Ishikawa (cell line): ENCODE data around the gene DIP2C.

ENCODE experiments used
- CEBPB ChIP-seq: IDR thresholded peaks from 2 replicates; pipeline ENCODE4 v1.6.1; 2012
- CREB1 ChIP-seq: IDR thresholded peaks from 2 replicates; pipeline ENCODE4 v1.6.1; 2012; ENCODE audit warnings: low read depth
- EGR1 ChIP-seq: IDR thresholded peaks from 2 replicates; pipeline ENCODE4 v1.6.1; 2012
- EP300 ChIP-seq: IDR thresholded peaks from 2 replicates; pipeline ENCODE4 v1.6.1; 2012; ENCODE audit warnings: borderline replicate concordance
- FOXM1 ChIP-seq: IDR thresholded peaks from 2 replicates; pipeline ENCODE4 v1.6.1; 2012; ENCODE audit warnings: low read depth, borderline replicate concordance
- NFIC ChIP-seq: IDR thresholded peaks from 2 replicates; pipeline ENCODE4 v1.6.1; 2012
- RAD21 ChIP-seq: IDR thresholded peaks from 2 replicates; pipeline ENCODE4 v1.6.1; 2012; ENCODE audit warnings: low read depth
- TAF1 ChIP-seq: IDR thresholded peaks from 2 replicates; pipeline ENCODE4 v1.6.1; 2012; ENCODE audit warnings: low read depth, mild to moderate bottlenecking
- TCF12 ChIP-seq: IDR thresholded peaks from 2 replicates; pipeline ENCODE4 v1.6.1; 2012; ENCODE audit warnings: low read depth
- TEAD4 ChIP-seq: IDR thresholded peaks from 2 replicates; pipeline ENCODE4 v1.6.1; 2012
- YY1 ChIP-seq: IDR thresholded peaks from 2 replicates; pipeline ENCODE4 v1.6.1; 2012; ENCODE audit warnings: low read depth
- ZBTB7A ChIP-seq: IDR thresholded peaks from 2 replicates; pipeline ENCODE4 v1.6.1; 2012; ENCODE audit warnings: low read depth
- TF ChIP-seq, protein P1 (sequence below): IDR thresholded peaks from 2 replicates; pipeline ENCODE4 v1.6.1; 2012; ENCODE audit warnings: low read depth, mild to moderate bottlenecking
- TF ChIP-seq, protein P2 (sequence below): IDR thresholded peaks from 2 replicates; pipeline ENCODE4 v1.6.1; 2012

DNA sequence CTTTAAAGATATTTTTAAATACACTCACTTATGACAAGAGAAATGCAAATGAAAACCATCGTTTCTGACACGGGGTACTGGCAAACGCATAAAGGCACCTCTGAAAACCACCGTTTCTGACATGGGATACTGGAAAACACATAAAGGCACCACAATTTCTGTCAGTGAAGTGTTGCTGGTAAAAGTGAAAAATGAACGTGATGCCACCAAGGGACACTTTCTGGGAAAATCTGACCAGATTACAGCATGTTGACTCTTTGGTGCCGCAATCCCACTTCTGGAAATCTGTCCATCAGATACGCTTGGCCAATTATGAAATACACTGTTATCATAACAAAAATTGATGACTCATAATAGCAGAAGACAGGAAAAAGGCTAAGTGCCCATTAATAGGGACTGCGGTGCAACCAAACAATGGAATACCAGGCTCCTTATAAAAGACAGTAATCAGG is 422.5 kb downstream of the DIP2C start:
- no peak for TF ChIP-seq EP300
- no peak for TF ChIP-seq RAD21
- no peak for TF ChIP-seq NFIC
- TF ChIP-seq EGR1, result no peak
- no peak for TF ChIP-seq TAF1
- TF ChIP-seq TEAD4, result no peak
- TF ChIP-seq, protein P1, sequence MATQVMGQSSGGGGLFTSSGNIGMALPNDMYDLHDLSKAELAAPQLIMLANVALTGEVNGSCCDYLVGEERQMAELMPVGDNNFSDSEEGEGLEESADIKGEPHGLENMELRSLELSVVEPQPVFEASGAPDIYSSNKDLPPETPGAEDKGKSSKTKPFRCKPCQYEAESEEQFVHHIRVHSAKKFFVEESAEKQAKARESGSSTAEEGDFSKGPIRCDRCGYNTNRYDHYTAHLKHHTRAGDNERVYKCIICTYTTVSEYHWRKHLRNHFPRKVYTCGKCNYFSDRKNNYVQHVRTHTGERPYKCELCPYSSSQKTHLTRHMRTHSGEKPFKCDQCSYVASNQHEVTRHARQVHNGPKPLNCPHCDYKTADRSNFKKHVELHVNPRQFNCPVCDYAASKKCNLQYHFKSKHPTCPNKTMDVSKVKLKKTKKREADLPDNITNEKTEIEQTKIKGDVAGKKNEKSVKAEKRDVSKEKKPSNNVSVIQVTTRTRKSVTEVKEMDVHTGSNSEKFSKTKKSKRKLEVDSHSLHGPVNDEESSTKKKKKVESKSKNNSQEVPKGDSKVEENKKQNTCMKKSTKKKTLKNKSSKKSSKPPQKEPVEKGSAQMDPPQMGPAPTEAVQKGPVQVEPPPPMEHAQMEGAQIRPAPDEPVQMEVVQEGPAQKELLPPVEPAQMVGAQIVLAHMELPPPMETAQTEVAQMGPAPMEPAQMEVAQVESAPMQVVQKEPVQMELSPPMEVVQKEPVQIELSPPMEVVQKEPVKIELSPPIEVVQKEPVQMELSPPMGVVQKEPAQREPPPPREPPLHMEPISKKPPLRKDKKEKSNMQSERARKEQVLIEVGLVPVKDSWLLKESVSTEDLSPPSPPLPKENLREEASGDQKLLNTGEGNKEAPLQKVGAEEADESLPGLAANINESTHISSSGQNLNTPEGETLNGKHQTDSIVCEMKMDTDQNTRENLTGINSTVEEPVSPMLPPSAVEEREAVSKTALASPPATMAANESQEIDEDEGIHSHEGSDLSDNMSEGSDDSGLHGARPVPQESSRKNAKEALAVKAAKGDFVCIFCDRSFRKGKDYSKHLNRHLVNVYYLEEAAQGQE, result no peak
- no peak for TF ChIP-seq YY1
- TF ChIP-seq ZBTB7A, result no peak
- no peak for TF ChIP-seq TCF12
- TF ChIP-seq, protein P2, sequence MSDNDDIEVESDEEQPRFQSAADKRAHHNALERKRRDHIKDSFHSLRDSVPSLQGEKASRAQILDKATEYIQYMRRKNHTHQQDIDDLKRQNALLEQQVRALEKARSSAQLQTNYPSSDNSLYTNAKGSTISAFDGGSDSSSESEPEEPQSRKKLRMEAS, result no peak
- TF ChIP-seq CEBPB, result no peak
- no peak for TF ChIP-seq CREB1
- TF ChIP-seq FOXM1, result no peak
